ENCODE results near the gene ZNF837. TPM values are rescaled to one million over a fixed set of nuclear protein-coding genes. Genes with fewer than 3 reads are reported as not detected.
A peak's percentile ranks its signal among the peaks of the same experiment; 100 is the strongest.

The ZNF837 gene
- total RNA-seq (2021) (3.3 and 4.1 TPM in 2 replicates), Bru-seq, nascent RNA (percentile 47 among the genes with signal in this experiment), BruChase-seq, experiment 1, labeled RNA remaining after a 2-hour chase (percentile 39 among the genes with signal in this experiment), BruChase-seq, experiment 2, labeled RNA remaining after a 6-hour chase (percentile 47 among the genes with signal in this experiment)
- long read RNA-seq, partial matches to known transcripts = 3 of 8 reads
- long read RNA-seq, other reads (novel, unspliced or antisense) = 0 of 8 reads

- TF ChIP-seq EZH2 (IDR thresholded peaks at IDR 0.05; ENCODE audit: low read depth) (no peak), CTCF (conservative IDR thresholded peaks at IDR 0.05) (no peak)
- Histone ChIP-seq H3K4me2 (peak within 1 kb of the TSS; percentile 90), H3K9me3 (ENCODE audit: insufficient read depth, low read depth) (no peaks in the 10 kb centered on the region), H3K27me3 (ENCODE audit: insufficient read depth, low read depth) (no peaks in the 10 kb centered on the region), H3K27ac (no peak within 1 kb of the TSS), H3F3A (ENCODE audit: insufficient read depth, low read depth) (no peaks in the 10 kb centered on the region), H3K9me2 (ENCODE audit: insufficient read depth) (no peaks in the 10 kb centered on the region), H3K36me3 (ENCODE audit: low read depth) (no peaks in the 10 kb centered on the region), H4K20me1 (ENCODE audit: insufficient read depth) (no peaks in the 10 kb centered on the region), H3K4me1 (replicated peaks; ENCODE audit: insufficient read depth) (peaks cover 12% of the 10 kb centered on the region), H3K79me2 (ENCODE audit: low read depth) (peaks cover 28% of the 10 kb centered on the region), H2AFZ (peak within 1 kb of the TSS; percentile 77), H3K4me3 (peak within 1 kb of the TSS; percentile 92)
- intact Hi-C loops (cut with micrococcal nuclease; ENCODE audit: unreplicated experiment) = loop anchor here (1.0 to 5.0 kb wide), 5 partner anchors 14 to 96 kb away; partner anchors contain the start of genes RNF225, ZNF446, ZNF497 and ZNF584
- CTCF ChIA-PET = no interaction called here
- DNase-seq = peak; percentile 96 to 98
- no TSS peak for BruUV-seq (replicated peaks)
- POLR2A ChIA-PET (ENCODE audit: unreplicated experiment) = interaction anchor here (0.6 to 1.3 kb wide), 2 partner anchors 12 to 18 kb away, joined by 3 to 4 read pairs; partner anchors contain the start of gene ZNF497
Measured at GRCh38 chr19:58380662-58381459, at the start of gene ZNF837. ZNF837 (minus strand) TSS chr19:58381030; CDS start chr19:58369332, 11,698 bp downstream.

- no peaks in the 10 kb centered on the region for H3K27me3 ChIP-seq (ENCODE audit: insufficient read depth, low read depth)
- CTCF ChIA-PET = no interaction called here
- no peaks in the 10 kb centered on the region for H3K4me1 ChIP-seq (replicated peaks; ENCODE audit: insufficient read depth)
- H3K9me2 ChIP-seq (ENCODE audit: insufficient read depth) = no peaks in the 10 kb centered on the region
- H3K9me3 ChIP-seq (ENCODE audit: insufficient read depth, low read depth) = peaks cover 10% of the 10 kb centered on the region; the same call in 1 of the 2 replicates
- no peak for DNase-seq
- H3K36me3 ChIP-seq (ENCODE audit: low read depth) = no peaks in the 10 kb centered on the region
- no peak overlapping the region for H3K4me3 ChIP-seq
- no TSS peak for BruUV-seq (replicated peaks)
- no peak overlapping the region for H3K4me2 ChIP-seq
- intact Hi-C loops (cut with micrococcal nuclease; ENCODE audit: unreplicated experiment) = no loop called here
- no peaks in the 10 kb centered on the region for H3K79me2 ChIP-seq (ENCODE audit: low read depth)
- no peaks in the 10 kb centered on the region for H4K20me1 ChIP-seq (ENCODE audit: insufficient read depth)
- no peak overlapping the region for H3K27ac ChIP-seq
- no peaks in the 10 kb centered on the region for H3F3A ChIP-seq (ENCODE audit: insufficient read depth, low read depth)
- no peak overlapping the region for H2AFZ ChIP-seq
- POLR2A ChIA-PET (ENCODE audit: unreplicated experiment) = no interaction called here
- TF ChIP-seq EZH2 (IDR thresholded peaks at IDR 0.05; ENCODE audit: low read depth) = no peak
Measured at GRCh38 chr19:58429745-58430144, 48.9 kb upstream of the ZNF837 start.

GRCh38 chr19:58428617-58429016 is 47.8 kb upstream of the ZNF837 start:
- no peak for DNase-seq
- ChIA-PET POLR2A (ENCODE audit: unreplicated experiment) (no interaction called here), CTCF (no interaction called here)
- no peaks in the 10 kb centered on the region for H3K4me1 ChIP-seq (replicated peaks; ENCODE audit: insufficient read depth)
- H4K20me1 ChIP-seq (ENCODE audit: insufficient read depth) = no peaks in the 10 kb centered on the region
- BruUV-seq (replicated peaks) = no TSS peak
- H3K4me2 ChIP-seq = no peak overlapping the region
- no peak overlapping the region for H2AFZ ChIP-seq
- no peaks in the 10 kb centered on the region for H3K79me2 ChIP-seq (ENCODE audit: low read depth)
- no peaks in the 10 kb centered on the region for H3K9me2 ChIP-seq (ENCODE audit: insufficient read depth)
- no peak overlapping the region for H3K4me3 ChIP-seq
- no peaks in the 10 kb centered on the region for H3K27me3 ChIP-seq (ENCODE audit: insufficient read depth, low read depth)
- no peak overlapping the region for H3K27ac ChIP-seq
- intact Hi-C loops (cut with micrococcal nuclease; ENCODE audit: unreplicated experiment) = no loop called here
- no peaks in the 10 kb centered on the region for H3F3A ChIP-seq (ENCODE audit: insufficient read depth, low read depth)
- TF ChIP-seq CTCF (conservative IDR thresholded peaks at IDR 0.05) = no peak
- TF ChIP-seq EZH2 (IDR thresholded peaks at IDR 0.05; ENCODE audit: low read depth) = no peak
- no peaks in the 10 kb centered on the region for H3K36me3 ChIP-seq (ENCODE audit: low read depth)
- H3K9me3 ChIP-seq (ENCODE audit: insufficient read depth, low read depth) = peaks cover 9% of the 10 kb centered on the region; the same call in 1 of the 2 replicates

Measured in PC-9 (cell line).